ENCODE measurements around the gene ANAPC13. TPM values are rescaled to one million over a fixed set of nuclear protein-coding genes. Genes with fewer than 3 reads are reported as not detected.

ANAPC13 gene
- total RNA-seq, 2 experiments from 2014 or later: 29.8 to 50.6 TPM

GRCh38 chr3:134477938-134478337, 7.8 kb downstream of the ANAPC13 start:
- TSS peak; percentile 61 for BruUV-seq (replicated peaks)
- Histone ChIP-seq H3K27ac (ENCODE audit: low read depth, low read length, poor library complexity, severe bottlenecking) (no peak overlapping the region), H3K4me3 (ENCODE audit: low read depth, low read length, poor library complexity, severe bottlenecking) (no peak overlapping the region), H3K36me3 (ENCODE audit: insufficient read depth, low read length) (peaks cover 74% of the 10 kb centered on the region), H4K20me1 (ENCODE audit: insufficient read depth, low read length) (no peaks in the 10 kb centered on the region), H2AFZ (ENCODE audit: low read length) (no peak overlapping the region), H3K4me1 (ENCODE audit: insufficient read depth, low read length, poor library complexity, severe bottlenecking) (peaks cover 2% of the 10 kb centered on the region), H3K79me2 (ENCODE audit: insufficient read depth, low read depth, low read length) (peaks cover 3% of the 10 kb centered on the region; the same call in 1 of the 2 replicates), H3K9me3 (ENCODE audit: low read length) (no peaks in the 10 kb centered on the region), H3K4me2 (ENCODE audit: low read length) (no peak overlapping the region), H3K9me2 (ENCODE audit: insufficient read depth, low read length) (no peaks in the 10 kb centered on the region)
- ChIA-PET POLR2A (interaction anchor here (0.6 to 1.7 kb wide), 3 partner anchors 8 to 228 kb away, joined by 3 to 6 read pairs (median 5); partner anchors contain the start of genes ANAPC13 and CEP63), CTCF (ENCODE audit: unreplicated experiment) (no interaction called here)
- DNase-seq (ENCODE audit: low spot score): no peak
- intact Hi-C loops (cut with micrococcal nuclease; ENCODE audit: unreplicated experiment): no loop called here
- TF ChIP-seq CTCF (conservative IDR thresholded peaks at IDR 0.05; ENCODE audit: low read length) (no peak), EZH2phosphoT487 (IDR thresholded peaks at IDR 0.05; ENCODE audit: borderline replicate concordance, low read depth, low read length) (no peak)

GRCh38 chr3:134477002-134477401, 8.8 kb downstream of the ANAPC13 start:
- Histone ChIP-seq H3K36me3 (ENCODE audit: insufficient read depth, low read length) (peaks cover 64% of the 10 kb centered on the region), H4K20me1 (ENCODE audit: insufficient read depth, low read length) (no peaks in the 10 kb centered on the region), H3K9me3 (ENCODE audit: low read length) (no peaks in the 10 kb centered on the region), H3K4me1 (ENCODE audit: insufficient read depth, low read length, poor library complexity, severe bottlenecking) (no peaks in the 10 kb centered on the region), H3K4me3 (ENCODE audit: low read depth, low read length, poor library complexity, severe bottlenecking) (no peak overlapping the region), H3K27ac (ENCODE audit: low read depth, low read length, poor library complexity, severe bottlenecking) (no peak overlapping the region), H3K9me2 (ENCODE audit: insufficient read depth, low read length) (no peaks in the 10 kb centered on the region), H3K79me2 (ENCODE audit: insufficient read depth, low read depth, low read length) (no peaks in the 10 kb centered on the region), H3K4me2 (ENCODE audit: low read length) (no peak overlapping the region), H2AFZ (ENCODE audit: low read length) (no peak overlapping the region)
- intact Hi-C loops (cut with micrococcal nuclease; ENCODE audit: unreplicated experiment): no loop called here
- CTCF ChIA-PET (ENCODE audit: unreplicated experiment): no interaction called here
- no TSS peak for BruUV-seq (replicated peaks)
- POLR2A ChIA-PET: interaction anchor here (1.0 to 1.7 kb wide), 3 partner anchors 9 to 48 kb away, joined by 3 to 6 read pairs (median 5); partner anchors contain the start of genes ANAPC13 and CEP63
- TF ChIP-seq CTCF (conservative IDR thresholded peaks at IDR 0.05; ENCODE audit: low read length) (no peak), EZH2phosphoT487 (IDR thresholded peaks at IDR 0.05; ENCODE audit: borderline replicate concordance, low read depth, low read length) (no peak)
- no peak for DNase-seq (ENCODE audit: low spot score)

- ChIA-PET POLR2A (no interaction called here), CTCF (ENCODE audit: unreplicated experiment) (no interaction called here)
- no peak for DNase-seq (ENCODE audit: low spot score)
Observed at GRCh38 chr3:134476306-134476705, 9.5 kb downstream of the ANAPC13 start.

More at GRCh38 chr3:134476306-134476705, 9.5 kb downstream of the ANAPC13 start:
- no peak overlapping the region for H2AFZ ChIP-seq (ENCODE audit: low read length)
- no peaks in the 10 kb centered on the region for H4K20me1 ChIP-seq (ENCODE audit: insufficient read depth, low read length)
- no peaks in the 10 kb centered on the region for H3K9me2 ChIP-seq (ENCODE audit: insufficient read depth, low read length)
- no peaks in the 10 kb centered on the region for H3K9me3 ChIP-seq (ENCODE audit: low read length)
- H3K4me1 ChIP-seq (ENCODE audit: insufficient read depth, low read length, poor library complexity, severe bottlenecking): no peaks in the 10 kb centered on the region
- H3K4me2 ChIP-seq (ENCODE audit: low read length): no peak overlapping the region
- H3K36me3 ChIP-seq (ENCODE audit: insufficient read depth, low read length): peaks cover 58% of the 10 kb centered on the region
- intact Hi-C loops (cut with micrococcal nuclease; ENCODE audit: unreplicated experiment): no loop called here
- no peak overlapping the region for H3K27ac ChIP-seq (ENCODE audit: low read depth, low read length, poor library complexity, severe bottlenecking)
- no TSS peak for BruUV-seq (replicated peaks)
- no peaks in the 10 kb centered on the region for H3K79me2 ChIP-seq (ENCODE audit: insufficient read depth, low read depth, low read length)
- no peak for TF ChIP-seq EZH2phosphoT487 (IDR thresholded peaks at IDR 0.05; ENCODE audit: borderline replicate concordance, low read depth, low read length)
- TF ChIP-seq CTCF (conservative IDR thresholded peaks at IDR 0.05; ENCODE audit: low read length): no peak
- H3K4me3 ChIP-seq (ENCODE audit: low read depth, low read length, poor library complexity, severe bottlenecking): no peak overlapping the region
